Epithelial cell of prostate (primary cell): Measurements from ENCODE around the gene TMEM117.
"Not testable (repeated sequence)": the region's sequence is repeated elsewhere in the genome, so short reads cannot be mapped to it uniquely, and the experiment has no call there.

Experiments used
- DNase-seq: peaks from one replicate; pipeline ENCODE4 v3.0.0-alpha.2; 2011; ENCODE audit warnings: low read depth, low spot score
- H3K27ac ChIP-seq: fragments of 450-650 bp; 2 replicates; pipeline ENCODE4 v1.5.1; 2017; ENCODE audit warnings: mild to moderate bottlenecking

The TMEM117 gene

DNA sequence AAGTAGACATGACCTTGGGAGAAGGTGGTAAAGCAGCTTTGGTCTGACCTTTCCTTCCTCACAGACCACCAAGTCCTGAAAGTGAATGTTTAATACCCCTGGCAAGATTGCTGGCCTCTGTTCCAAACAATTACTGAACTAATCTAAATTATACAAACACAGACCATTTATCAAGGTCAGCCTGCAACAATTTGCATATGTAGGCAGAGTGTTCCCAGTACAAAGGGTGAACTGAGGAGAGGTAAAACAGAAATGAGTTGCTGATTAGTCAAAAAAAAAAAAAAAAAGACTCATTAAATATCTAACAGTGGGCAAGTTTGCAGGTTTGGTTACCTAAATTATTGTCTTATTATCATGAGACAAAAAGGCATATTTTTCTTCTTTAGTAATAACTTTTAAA lies 506.5 kb downstream of the TMEM117 start:
- no peak for DNase-seq
- no peak overlapping the region for H3K27ac ChIP-seq

DNA sequence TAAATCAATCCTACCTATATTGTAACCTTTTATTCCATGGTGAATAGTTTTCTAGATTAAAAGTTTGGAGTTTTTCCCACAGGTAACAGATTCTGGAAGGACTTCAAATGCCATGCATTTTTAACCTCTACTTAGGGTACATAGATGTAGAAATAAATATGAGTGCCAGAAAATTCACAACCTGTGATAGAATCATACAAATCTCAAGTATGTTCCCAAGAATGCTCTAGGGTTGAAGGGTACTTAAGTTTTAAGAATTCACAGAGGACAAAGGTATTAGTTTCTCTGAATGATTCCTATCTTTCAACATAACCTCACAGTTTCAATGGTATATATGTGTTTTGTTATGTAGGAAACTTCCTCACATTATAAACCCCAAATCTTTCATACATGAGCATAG lies 511.3 kb downstream of the TMEM117 start:
- DNase-seq = no peak

DNA sequence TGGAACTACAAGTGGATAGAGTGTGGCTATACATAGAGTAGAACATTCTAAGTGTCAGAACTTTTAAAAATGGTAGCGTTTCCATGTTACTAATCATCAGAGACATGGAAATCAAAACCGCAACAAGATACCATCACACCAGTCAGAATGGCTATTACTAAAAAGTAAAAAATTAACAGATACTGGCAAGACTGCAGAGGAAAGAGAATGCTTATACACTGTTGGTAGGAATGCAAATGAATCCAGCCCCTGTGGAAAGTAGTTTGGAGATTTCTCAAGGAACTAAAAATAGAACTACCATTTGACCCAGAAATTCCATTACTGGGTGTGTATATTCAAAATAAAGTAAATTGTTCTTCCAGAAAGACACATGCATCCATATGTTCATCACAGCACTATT lies 521.6 kb downstream of the TMEM117 start:
- H3K27ac ChIP-seq = no peak overlapping the region
- DNase-seq = no peak

More for the DNA sequence above, 511.3 kb downstream of the TMEM117 start:
- H3K27ac ChIP-seq = no peak overlapping the region

DNA sequence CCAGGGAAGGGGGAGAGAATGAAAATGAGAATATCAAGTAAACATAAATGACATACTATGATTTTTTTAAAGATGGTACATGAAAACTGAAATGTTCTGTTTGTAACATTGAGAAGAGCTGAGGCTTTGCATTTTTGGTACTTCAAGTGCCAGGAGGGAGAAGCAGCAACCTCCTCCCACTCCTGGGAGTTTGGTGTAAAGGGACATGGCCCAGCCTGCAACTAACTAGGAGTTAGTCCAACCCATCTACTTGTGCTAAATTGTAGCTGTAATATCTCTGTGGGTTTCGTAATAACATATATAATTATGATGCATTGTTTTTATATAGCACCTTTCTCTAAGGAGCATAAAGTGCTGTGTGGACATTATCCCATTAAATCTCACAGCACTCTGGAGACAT lies 522.8 kb downstream of the TMEM117 start:
- DNase-seq = no peak
- no peak overlapping the region for H3K27ac ChIP-seq

DNA sequence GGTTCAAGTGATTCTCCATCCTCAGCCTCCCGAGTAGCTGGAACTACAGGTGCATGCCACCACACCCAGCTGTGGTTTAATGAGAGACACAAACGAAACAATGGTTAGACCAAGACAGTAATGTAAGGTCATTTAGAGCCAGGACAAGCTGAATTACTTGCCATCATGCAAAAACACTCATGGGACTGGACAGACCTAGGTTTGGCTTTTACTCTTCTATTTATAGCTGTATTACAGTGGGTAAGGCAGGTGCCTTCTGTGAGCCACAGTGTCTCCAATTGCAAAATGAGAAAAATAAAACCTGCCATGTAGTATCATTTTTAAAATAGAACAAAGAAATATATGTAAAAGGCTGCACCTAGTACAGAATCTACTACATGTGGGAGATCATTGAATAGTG lies 527.1 kb downstream of the TMEM117 start:
- DNase-seq = no peak
- no peak overlapping the region for H3K27ac ChIP-seq

DNA sequence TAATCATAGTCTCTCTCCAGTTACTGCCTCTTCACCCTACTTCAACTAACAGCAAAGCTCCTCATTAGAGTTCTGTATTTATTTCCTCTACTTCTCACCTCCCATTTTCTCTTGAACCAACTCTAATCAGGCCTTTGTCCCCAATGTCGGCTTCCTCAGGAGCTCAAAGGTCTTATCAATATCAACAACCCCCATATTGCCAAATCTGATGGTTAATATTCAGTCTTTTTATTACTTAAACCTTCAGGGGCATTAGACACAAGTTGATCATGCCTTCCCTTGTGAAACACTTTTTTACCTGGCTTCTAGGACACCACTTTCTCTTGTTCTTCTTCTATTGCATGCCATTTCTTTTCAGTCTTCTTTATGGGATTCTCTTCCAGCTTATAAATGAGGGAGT lies 531.3 kb downstream of the TMEM117 start:
- DNase-seq = no peak
- H3K27ac ChIP-seq = no peak overlapping the region

DNA sequence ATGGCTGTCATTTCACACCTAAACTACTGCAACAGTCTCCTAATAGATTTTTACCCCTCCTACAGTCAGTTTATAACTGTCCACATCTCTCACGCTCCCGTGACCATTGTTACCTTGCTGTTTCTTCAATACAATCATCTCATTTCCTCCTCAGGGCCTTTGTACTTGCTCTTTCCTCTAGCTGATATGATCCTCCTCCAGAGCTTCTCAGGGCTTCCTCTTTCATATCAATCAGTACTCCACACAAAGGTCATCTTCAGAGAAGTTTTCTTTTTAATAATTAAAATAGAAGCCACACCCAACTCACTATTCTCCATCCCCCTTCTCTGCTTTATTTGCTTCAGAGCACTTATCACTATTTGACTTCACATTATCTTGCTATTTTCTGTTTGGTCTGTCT lies 532.0 kb downstream of the TMEM117 start:
- DNase-seq = no peak
- H3K27ac ChIP-seq = no peak overlapping the region

DNA sequence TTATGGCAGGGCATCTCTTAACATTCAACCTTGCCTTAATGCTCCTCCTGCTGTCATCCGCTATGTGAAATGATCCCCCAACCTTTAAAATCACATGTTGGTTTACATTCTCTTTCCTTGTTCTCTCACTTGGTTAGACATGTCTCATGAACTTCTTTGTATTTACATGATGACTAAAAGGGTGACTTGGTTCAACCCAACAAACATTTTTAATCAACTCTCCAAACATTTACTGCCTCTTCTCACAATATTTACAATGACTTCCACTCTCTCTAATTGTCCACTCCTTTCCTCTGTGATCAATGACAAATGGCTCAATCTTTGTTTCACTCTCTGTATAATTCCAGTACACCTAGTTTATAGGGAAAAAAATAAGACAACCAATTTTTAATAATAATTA lies 534.1 kb downstream of the TMEM117 start:
- no peak for DNase-seq
- H3K27ac ChIP-seq = no peak overlapping the region

DNA sequence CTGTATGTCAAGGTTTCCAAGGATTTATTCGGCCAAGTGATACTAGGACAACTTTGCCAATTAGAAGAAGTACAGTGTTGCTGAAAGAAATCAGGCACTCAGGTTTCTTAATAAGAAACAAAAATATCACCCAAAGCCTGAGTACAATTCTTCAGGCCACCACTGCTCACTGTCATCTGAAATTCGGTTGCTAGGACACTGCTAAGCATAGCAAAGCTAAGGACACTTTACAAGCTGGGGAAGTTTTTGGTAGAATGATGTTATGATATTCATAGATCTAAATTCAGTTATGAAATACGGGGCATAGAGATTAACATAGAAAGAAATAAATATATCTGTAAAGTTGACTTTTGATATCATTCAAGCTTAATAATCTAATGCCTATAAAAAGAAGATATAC lies 535.1 kb downstream of the TMEM117 start:
- no peak for DNase-seq
- no peak overlapping the region for H3K27ac ChIP-seq

DNA sequence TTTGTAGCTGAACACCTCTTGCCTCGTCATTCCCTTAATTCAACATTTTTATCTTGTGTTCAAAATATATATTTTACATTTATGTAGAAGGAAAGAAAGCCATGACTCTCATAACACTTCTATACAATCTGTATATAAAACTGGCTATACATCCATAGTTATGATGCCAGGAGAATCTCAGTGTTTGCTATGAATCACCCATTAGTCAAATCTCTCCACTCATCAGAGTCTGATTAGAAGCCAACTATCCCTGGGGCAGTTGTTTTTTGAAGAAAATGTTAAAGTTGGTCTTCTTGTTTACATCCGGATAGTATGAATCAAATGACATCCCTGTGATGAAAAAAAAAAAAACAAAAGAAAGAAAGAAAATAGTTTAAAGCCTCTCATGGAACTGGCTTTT lies 536.4 kb downstream of the TMEM117 start:
- peak; percentile 69 for DNase-seq
- H3K27ac ChIP-seq = no peak overlapping the region

DNA sequence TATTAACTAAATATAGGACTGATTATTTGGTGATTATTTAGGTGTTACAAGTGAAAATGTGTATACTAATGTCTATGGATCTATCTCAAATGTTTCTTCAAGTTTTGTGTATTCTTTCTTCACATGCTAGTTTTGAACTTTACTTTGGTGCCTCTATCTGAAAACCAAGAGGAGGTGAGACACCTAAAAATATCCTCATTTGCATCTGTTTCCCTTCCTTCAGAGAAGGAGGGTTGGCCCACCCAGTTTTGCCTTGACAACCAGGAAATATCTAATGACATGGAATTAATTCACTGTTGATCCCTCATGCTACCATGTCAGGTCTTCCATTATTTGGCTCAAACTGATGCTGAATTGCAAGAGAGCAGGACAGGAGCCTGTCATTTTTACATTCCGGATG lies 539.8 kb downstream of the TMEM117 start:
- H3K27ac ChIP-seq = no peak overlapping the region
- DNase-seq = no peak

DNA sequence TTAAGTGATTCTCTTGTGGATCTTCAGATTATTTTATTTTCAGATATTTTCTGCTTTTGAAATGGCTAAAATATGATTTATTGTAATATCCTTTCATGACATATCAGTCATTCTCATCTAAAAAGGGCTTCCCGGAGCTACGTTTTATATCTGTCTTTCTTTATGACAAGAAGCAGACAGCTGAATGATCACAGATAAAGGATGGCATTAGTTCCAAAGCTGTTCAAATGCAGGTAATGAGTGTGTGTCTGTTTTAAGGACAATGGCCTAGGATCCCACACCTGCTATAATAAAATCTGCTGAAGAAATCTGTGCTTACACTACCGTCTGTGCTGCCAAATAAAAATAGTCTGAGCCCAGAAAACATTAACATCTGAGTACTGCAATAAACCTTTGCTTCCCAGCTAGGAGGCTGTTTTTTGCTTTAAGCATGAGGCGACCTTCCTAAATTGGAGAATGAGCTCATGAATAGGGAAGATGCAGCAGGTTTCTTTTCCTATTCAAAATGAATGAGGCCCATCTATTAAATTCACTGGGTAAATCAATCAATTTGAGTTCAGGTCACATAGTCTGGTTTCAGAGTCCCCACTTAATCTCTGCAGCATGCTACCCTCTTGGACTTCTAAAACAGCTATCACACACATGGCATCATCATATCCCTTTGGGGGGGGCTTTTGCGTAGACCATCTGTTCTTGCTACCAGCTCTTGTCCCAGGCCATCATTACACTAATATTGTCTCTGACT lies 541.7 kb downstream of the TMEM117 start:
- no peak for DNase-seq
- H3K27ac ChIP-seq = no peak overlapping the region

DNA sequence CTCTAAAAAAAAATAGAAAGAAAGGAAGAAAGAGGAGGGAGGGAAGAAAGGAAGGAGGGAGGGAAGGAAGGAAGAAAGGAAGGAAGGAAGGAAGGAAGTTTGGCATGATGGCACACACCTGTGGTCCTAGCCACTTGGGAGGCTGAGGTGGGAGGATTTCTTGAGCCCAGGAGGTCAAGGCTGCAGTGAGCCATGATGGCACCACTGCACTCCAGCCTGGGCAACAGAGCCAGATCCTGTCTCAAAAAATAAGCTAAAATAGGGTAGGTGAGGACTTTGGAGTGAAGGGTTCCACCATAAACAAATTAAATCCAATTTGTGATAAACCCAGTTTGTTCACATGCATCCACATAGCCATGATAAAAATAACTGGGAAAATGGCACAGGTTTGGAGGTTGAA lies 543.2 kb downstream of the TMEM117 start:
- not testable (repeated sequence) for DNase-seq, H3K27ac ChIP-seq

DNA sequence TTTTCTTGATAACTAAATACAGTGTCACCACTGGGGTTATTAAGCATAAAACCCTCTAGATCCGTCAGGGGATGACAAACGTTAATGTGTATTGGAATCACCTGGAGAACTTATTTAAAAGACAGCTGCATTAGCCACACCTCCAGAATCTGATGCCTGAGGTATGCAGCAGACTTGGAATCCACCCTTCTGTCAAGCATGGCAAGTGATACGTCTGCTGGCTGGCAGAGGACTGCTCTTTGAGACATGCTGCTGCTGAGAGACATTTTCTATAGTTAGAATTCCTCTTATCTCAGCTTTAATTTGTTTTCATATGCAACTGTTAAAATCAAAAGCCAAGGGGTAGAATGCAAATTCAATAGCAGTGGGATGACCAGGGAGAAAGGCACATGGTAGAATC lies 544.0 kb downstream of the TMEM117 start:
- no peak overlapping the region for H3K27ac ChIP-seq
- no peak for DNase-seq

DNA sequence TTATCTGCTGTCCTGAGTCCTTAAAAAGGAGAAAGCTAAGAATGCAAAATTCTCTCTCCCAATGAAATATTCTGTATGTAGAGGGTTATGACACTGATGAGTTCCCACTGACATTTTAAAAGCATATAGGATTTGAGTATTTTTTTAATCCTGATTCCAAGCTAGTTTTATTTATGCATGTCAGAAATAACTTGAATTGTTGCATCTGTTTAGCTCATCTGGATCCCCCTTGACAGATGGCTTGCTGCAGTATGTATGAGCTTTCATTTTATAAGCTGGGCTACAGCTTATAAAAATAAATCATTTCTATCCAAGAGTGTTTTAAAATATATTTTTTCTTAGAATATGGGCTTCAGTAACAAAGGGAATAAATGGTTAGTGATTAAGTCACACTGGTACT lies 545.0 kb downstream of the TMEM117 start:
- no peak overlapping the region for H3K27ac ChIP-seq
- no peak for DNase-seq

DNA sequence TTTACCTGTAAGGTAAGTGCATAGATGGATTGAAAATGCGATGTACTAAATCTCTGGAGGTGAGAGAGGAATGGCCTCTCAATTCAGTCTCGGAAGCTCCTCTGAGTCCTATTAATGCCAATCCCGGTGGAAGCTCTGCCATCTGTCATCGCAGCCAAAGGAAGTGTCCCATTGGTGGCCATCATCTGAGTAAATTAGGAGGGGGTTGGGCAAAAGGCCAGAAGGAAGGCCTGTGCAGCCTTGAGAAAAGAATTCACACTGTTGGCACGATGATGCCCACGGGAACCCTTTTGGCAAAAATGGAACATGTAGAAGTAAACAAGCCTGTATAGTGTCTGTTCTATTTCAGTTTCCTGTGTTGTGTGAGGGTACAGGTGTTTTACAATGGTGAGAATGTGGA lies 545.5 kb downstream of the TMEM117 start:
- H3K27ac ChIP-seq = no peak overlapping the region
- no peak for DNase-seq

DNA sequence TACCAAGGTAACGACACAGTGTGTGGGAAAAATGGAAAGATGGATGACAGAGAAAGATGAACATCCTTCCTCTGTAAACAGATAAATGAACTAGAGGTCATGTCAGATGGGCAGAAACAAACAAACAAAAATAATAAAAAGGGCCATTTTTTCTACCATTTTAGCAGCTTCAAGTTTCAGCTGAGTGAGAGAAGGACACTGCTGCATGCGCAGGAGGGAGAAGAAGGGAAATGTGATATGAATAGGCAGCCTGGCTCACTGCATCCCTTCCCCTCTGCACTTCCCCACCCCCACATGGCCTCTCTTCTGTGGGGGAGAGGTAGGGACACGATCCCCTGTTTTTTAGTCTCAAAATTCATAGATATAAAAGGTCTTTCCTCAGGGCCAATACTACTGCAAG lies 548.3 kb downstream of the TMEM117 start:
- DNase-seq = no peak
- no peak overlapping the region for H3K27ac ChIP-seq

DNA sequence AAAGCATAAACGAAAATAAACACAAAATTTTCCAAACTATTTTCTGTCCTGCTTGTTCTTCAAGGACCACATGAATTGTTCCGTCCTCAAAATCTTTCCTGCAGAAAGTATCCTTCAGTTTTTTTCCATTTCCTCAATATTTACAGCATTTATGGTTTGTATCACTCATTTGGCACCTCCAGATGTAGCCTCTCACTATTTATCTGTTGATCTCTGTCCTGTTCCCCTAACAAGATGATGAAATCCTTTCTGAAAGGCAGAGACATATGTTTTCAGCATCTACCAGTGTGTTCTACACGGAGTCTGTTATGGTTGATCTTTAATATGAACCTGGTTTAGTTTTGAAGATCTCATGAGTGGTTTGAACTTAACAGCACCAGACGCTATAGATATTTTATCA lies 550.1 kb downstream of the TMEM117 start:
- H3K27ac ChIP-seq = no peak overlapping the region
- DNase-seq = no peak

DNA sequence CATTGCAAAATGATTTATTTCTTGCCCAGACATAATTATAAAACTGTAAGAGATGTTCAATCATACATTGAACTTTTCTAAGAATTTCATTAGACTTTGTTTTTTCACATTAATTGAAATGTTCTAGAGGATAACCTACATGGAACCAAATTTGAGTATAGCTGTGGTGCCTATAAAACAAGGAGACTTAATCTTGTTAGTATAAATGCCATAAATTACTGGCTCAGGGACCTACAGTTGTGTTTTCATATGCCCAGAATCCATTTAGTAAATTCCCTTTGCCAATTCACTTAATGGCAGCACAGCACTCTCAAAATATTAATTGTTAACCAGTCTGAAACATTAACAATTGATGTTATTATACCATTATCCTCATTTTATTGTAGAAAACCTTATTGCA lies 551.7 kb downstream of the TMEM117 start:
- no peak for DNase-seq

DNA sequence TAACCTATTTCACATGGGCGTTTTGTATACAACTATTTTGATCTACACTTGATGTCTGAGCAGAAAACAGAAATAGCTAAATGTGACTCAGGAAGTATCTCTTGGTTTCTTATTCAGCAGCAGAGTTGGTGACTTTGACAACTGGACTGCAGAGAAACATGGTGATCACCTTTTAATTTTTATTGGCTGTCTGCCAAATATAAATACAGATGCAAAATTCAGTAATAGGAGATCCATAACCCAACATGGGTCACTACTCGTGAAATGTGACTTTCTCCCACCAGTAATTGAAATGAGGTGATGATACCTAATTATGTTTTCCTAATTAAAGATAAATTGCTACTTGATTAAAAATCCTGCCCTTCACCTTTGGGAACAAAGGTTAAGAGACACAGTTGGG lies 553.2 kb downstream of the TMEM117 start:
- H3K27ac ChIP-seq = no peak overlapping the region
- DNase-seq = no peak

More for the DNA sequence above, 551.7 kb downstream of the TMEM117 start:
- H3K27ac ChIP-seq = no peak overlapping the region

DNA sequence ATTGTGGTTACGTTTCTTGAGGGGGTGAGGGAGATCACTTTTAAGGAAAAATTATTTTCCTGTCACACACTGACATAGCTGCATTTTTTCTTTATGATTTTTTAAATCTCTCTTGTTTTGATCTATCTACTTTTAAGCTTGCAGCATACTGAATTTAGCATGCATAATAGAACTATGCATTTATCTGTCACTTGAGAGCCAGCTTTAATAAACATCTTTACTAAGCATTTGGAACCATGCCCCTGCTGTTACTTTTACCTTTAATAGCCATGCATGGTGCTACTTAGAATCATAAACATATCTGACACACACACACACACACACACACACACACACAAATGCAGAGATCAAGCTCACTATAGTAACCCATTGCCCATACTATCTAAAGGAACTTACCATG lies 554.0 kb downstream of the TMEM117 start:
- no peak for DNase-seq
- no peak overlapping the region for H3K27ac ChIP-seq

DNA sequence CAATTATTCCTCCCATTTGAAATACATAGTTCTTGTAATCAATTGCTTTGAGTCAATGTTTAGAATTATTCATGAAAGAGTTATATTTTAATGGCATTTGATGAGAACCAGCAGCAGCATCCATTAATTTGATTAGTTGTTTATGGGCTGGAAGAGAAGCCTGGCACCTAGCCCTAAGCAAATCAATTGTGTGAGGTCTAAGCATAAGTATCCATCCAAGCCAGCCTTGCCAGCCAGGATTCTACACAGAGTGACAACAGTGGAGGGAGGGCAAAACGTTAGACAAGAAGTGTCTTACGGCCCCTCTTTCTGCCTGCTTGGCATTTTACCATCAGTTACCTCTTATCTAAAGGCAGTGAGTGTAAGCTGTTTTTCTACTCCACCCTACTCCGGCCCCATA lies 561.8 kb downstream of the TMEM117 start:
- no peak for DNase-seq
- H3K27ac ChIP-seq = no peak overlapping the region

DNA sequence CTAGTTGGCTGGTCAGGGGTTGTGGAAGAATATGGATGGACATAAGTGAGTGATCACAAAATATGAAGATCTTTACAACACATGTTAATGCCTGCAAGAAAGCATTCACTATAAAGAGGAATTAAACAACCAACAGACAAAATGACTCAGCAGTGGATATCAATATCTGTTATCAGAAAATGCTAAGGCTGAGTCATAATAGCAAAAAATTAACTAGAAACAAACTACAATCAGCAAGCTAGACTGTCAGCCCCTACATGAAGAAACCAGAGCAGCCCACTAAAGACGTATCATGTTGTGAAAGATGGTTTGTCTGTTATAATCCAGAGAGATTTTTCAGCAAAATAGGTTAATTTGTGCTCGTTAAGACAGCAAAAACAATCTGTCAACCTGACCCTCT lies 567.3 kb downstream of the TMEM117 start:
- no peak overlapping the region for H3K27ac ChIP-seq
- no peak for DNase-seq
